ENCODE results near the gene TMEM132C.

DNA sequence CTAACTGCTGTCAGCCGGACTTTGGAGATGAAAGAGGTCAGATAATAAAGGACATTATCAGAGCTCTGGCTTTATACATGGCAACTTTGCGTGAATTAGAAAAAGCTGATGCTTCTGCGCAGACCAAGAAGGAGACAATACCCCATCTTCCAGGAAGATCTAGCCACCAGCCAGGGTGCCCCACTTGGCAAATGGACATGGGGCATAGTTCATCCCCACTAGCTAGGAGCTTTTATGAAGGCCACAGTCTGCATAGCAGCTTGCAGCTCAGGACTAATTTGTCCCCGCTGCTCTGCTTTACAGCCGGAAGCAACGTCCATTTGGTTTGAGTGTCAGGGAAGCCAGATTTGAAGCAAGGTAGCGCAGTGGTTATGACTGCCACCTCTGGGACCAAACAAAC is 101.0 kb downstream of the TMEM132C start:
- TF ChIP-seq, protein P1, sequence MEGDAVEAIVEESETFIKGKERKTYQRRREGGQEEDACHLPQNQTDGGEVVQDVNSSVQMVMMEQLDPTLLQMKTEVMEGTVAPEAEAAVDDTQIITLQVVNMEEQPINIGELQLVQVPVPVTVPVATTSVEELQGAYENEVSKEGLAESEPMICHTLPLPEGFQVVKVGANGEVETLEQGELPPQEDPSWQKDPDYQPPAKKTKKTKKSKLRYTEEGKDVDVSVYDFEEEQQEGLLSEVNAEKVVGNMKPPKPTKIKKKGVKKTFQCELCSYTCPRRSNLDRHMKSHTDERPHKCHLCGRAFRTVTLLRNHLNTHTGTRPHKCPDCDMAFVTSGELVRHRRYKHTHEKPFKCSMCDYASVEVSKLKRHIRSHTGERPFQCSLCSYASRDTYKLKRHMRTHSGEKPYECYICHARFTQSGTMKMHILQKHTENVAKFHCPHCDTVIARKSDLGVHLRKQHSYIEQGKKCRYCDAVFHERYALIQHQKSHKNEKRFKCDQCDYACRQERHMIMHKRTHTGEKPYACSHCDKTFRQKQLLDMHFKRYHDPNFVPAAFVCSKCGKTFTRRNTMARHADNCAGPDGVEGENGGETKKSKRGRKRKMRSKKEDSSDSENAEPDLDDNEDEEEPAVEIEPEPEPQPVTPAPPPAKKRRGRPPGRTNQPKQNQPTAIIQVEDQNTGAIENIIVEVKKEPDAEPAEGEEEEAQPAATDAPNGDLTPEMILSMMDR (IDR thresholded peaks at IDR 0.05) = no peak
- TF ChIP-seq, protein P2, sequence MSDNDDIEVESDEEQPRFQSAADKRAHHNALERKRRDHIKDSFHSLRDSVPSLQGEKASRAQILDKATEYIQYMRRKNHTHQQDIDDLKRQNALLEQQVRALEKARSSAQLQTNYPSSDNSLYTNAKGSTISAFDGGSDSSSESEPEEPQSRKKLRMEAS (IDR thresholded peaks at IDR 0.05) = no peak
- TF ChIP-seq SMC3 (IDR thresholded peaks at IDR 0.05) (no peak), BHLHE40 (IDR thresholded peaks at IDR 0.05; ENCODE audit: low read depth, low read length) (no peak), POLR2A (IDR thresholded peaks at IDR 0.05; ENCODE audit: low read length) (no peak), CHD2 (IDR thresholded peaks at IDR 0.05; ENCODE audit: low read length, partially characterized antibody) (no peak), ESRRA (IDR thresholded peaks at IDR 0.05; ENCODE audit: borderline replicate concordance, low read length) (no peak), PHF8 (IDR thresholded peaks at IDR 0.05; ENCODE audit: borderline replicate concordance, low read depth) (no peak)
- TF ChIP-seq, protein P3, sequence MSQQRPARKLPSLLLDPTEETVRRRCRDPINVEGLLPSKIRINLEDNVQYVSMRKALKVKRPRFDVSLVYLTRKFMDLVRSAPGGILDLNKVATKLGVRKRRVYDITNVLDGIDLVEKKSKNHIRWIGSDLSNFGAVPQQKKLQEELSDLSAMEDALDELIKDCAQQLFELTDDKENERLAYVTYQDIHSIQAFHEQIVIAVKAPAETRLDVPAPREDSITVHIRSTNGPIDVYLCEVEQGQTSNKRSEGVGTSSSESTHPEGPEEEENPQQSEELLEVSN (IDR thresholded peaks at IDR 0.05; ENCODE audit: borderline replicate concordance, low read depth) = no peak
- TF ChIP-seq, protein P4, sequence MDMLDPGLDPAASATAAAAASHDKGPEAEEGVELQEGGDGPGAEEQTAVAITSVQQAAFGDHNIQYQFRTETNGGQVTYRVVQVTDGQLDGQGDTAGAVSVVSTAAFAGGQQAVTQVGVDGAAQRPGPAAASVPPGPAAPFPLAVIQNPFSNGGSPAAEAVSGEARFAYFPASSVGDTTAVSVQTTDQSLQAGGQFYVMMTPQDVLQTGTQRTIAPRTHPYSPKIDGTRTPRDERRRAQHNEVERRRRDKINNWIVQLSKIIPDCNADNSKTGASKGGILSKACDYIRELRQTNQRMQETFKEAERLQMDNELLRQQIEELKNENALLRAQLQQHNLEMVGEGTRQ (IDR thresholded peaks at IDR 0.05) = no peak
